Caki2 (cell line): ENCODE measurements around the gene DPT. TPM values are rescaled to one million over a fixed set of nuclear protein-coding genes. Genes with fewer than 3 reads are reported as not detected.
A peak's percentile ranks its signal among the peaks of the same experiment; 100 is the strongest.

Source experiments
- DNase-seq: peaks from one replicate; pipeline ENCODE4 v3.0.0-alpha.2; 2015; ENCODE audit warnings: low read depth
- in situ Hi-C: cut with HindIII; loops from 2 replicates; pipeline ENCODE4 v1.10.0; 2016; ENCODE audit warnings: low sequenced_read_pairs, low pct_unique_long_range_greater_than_20kb, mixed read lengths
- total RNA-seq: library from RNA; depleted of rRNA; stranded (reverse); fragments of >200 nt; shearing (Covaris generic); gene quantifications from 2 replicates; pipeline ENCODE4 v1.2.3, GENCODE V29; 2014; ENCODE audit warnings: low replicate concordance

Gene DPT
- total RNA-seq, 1 experiment from 2014 or later, result not detected

GRCh38 chr1:168717906-168718891, 10.8 kb downstream of the DPT start:
- DNase-seq, result no peak
- in situ Hi-C loops, result no loop called here

GRCh38 chr1:168714012-168714411, 15.0 kb downstream of the DPT start:
- no peak for DNase-seq
- in situ Hi-C loops, result no loop called here

GRCh38 chr1:168709405-168710363, 19.3 kb downstream of the DPT start:
- in situ Hi-C loops, result no loop called here
- peak; percentile 93 for DNase-seq

- in situ Hi-C loops, result no loop called here
- no peak for DNase-seq
Observed at GRCh38 chr1:168708698-168709404, 20.2 kb downstream of the DPT start.

- in situ Hi-C loops, result no loop called here
- DNase-seq, result peak; percentile 34
Observed at GRCh38 chr1:168706391-168706992, 22.5 kb downstream of the DPT start.

- DNase-seq, result no peak
Observed at GRCh38 chr1:168700575-168701268, 28.3 kb downstream of the DPT start.

GRCh38 chr1:168698453-168698852, 30.6 kb downstream of the DPT start:
- in situ Hi-C loops, result no loop called here
- DNase-seq, result no peak

More at GRCh38 chr1:168700575-168701268, 28.3 kb downstream of the DPT start:
- in situ Hi-C loops, result no loop called here

- DNase-seq, result no peak
- in situ Hi-C loops, result no loop called here
Observed at GRCh38 chr1:168697356-168698126, 31.5 kb downstream of the DPT start.

- in situ Hi-C loops, result no loop called here
- no peak for DNase-seq
Observed at GRCh38 chr1:168696125-168696760, 32.8 kb downstream of the DPT start.

GRCh38 chr1:168693872-168694238, 35.2 kb downstream of the DPT start:
- in situ Hi-C loops, result no loop called here

GRCh38 chr1:168693197-168693871, 35.7 kb downstream of the DPT start:
- in situ Hi-C loops, result no loop called here
- peak; percentile 45 for DNase-seq

More at GRCh38 chr1:168693872-168694238, 35.2 kb downstream of the DPT start:
- no peak for DNase-seq

- no peak for DNase-seq
- in situ Hi-C loops, result no loop called here
Observed at GRCh38 chr1:168692472-168692871, 36.5 kb downstream of the DPT start.

GRCh38 chr1:168691541-168691940, 37.5 kb downstream of the DPT start:
- no peak for DNase-seq
- in situ Hi-C loops, result no loop called here

- in situ Hi-C loops, result no loop called here
- DNase-seq, result peak; percentile 46
Observed at GRCh38 chr1:168689726-168690602, 39.0 kb downstream of the DPT start.

- in situ Hi-C loops, result no loop called here
- DNase-seq, result no peak
Observed at GRCh38 chr1:168689327-168689657, 39.7 kb downstream of the DPT start.
